GM18499 (cell line): ENCODE measurements around the gene ALDH1A2.

Source experiments
- ATAC-seq: cut with Tn5 transposase; IDR thresholded peaks from one replicate; pipeline ENCODE4 v1.9.1; 2021; ENCODE audit warnings: moderate number of reproducible peaks; ENCODE audit not compliant: insufficient read depth, unreplicated experiment

ALDH1A2 gene

DNA sequence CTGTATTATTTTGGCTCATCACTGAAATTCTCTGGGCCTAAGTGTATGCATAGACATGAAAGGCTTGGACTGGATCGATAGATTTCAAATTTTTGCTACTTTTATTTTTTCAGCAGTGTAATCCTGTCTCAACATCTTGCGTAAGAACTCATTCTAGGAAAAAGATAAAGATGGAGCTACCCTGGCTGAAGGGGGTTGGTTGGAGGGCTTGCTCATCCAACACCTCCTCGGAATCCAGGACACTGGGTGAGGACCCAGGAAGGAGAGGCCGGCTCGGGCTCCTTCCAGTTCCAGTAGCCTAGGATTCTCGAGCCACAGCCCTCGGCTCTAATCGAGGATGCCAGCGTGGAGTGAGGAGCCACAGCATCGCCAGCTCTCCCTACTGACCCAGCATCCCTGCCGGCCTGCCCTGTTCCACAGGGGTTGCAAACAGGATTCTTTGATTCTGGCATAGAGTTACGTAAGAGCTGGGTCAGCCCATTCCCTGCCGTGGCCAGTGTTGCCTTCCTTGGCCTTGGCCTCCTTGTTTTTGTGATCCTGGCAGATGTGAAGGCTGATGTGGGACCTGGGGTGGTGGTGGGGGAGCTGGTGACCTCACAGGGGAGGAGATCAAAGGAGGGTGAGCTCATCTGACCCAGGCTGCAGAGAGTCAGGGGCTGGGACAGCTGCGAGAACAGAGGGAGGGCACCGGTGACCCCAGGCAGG is 149.5 kb downstream of the ALDH1A2 start:
- no peak for ATAC-seq

DNA sequence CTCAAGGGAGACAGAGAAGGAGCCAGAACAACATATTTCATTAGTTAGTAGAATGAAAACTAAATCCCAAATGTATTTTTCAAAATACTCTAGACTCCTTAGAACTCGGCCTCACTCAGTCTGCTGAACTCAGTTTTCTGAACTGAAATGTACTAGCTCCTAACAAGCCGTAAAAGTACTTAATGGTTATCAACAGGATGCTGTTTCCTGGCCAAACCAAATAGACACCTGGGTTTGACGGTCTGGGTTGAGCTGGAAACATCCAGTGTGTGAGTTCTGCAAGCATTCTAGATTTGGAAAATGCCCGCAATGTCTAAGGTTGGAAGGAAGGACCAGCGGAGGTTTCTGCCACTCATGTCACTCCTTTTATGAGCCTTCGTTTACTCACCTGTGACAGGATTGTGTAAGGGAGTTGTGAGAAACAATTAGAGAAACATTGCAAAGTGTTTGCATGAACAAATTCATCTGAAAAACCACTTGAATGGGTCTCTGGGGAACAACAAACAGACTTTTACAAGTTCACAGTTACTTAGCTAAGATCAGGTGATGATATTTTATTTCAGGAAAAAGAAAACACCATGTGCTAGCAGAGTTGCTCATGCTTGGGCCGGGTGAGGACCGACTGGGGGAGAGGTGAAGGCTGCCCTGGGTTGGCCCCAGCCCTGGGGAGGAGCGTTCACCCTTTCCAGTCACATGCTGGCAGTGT is 151.0 kb downstream of the ALDH1A2 start:
- no peak for ATAC-seq

- ATAC-seq = no peak
These were observed 154.3 kb downstream of the ALDH1A2 start for GRCh38 chr15:57911247-57911646.

GRCh38 chr15:57910672-57911071 is 154.8 kb downstream of the ALDH1A2 start:
- ATAC-seq = no peak

GRCh38 chr15:57909388-57909787 is 156.1 kb downstream of the ALDH1A2 start:
- no peak for ATAC-seq

- ATAC-seq = no peak
These were observed 161.9 kb downstream of the ALDH1A2 start for GRCh38 chr15:57903626-57904025.
